HG03064 (cell line): ENCODE measurements around the gene LGALS4.
"Not testable (repeated sequence)": the region's sequence is repeated elsewhere in the genome, so short reads cannot be mapped to it uniquely, and the experiment has no call there.

Experiments
- ATAC-seq: cut with Tn5 transposase; IDR thresholded peaks from one replicate; pipeline ENCODE4 v1.9.1; 2021; ENCODE audit warnings: low read depth; ENCODE audit not compliant: unreplicated experiment

LGALS4 gene

DNA sequence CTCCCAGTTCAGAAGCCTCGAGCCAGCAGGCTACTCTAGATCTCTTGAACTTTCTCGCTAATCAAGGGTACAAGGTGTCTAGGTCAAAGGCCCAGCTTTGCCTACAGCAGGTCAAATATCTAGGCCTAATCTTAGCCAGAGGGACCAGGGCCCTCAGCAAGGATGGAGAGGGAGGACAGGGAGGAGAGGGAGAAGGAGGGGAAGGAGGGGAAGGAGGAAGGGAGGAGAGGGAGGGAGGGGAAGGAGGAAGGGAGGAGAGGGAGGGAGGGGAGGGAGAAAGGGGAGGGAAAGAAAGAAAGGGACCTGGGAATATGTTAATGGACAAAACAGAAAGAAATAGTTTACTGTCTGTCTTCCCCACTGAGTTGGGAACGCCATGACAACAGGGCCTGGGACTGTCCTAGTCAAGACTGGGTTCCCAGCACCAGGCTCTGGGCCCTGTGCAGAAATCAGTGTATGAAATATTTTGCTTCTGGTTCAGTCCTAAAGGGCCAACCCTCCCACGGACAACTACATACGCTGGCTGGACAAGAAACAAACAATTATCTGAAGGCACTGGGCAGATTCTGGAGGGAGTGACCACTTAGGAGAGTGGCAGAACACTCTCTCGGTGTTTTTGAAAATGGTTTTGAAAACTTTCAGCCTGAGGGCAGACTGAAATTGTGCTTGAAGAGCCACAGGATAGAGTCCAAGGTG lies 14.3 kb upstream of the LGALS4 start:
- no peak for ATAC-seq

DNA sequence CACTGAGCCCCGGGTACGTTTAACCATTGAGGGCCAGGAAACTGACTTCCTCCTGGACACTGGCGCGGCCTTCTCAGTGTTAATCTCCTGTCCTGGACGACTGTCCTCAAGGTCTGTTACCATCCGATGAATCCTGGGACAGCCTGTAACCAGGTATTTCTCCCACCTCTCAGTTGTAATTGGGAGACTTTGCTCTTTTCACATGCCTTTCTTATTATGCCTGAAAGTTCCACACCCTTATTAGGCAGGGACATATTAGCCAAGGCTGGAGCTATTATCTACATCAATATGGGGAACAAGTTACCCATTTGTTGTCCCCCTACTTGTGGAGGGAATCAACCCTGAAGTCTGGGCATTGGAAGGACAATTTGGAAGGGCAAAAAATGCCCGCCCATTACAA lies 13.2 kb upstream of the LGALS4 start:
- ATAC-seq: not testable (repeated sequence)

DNA sequence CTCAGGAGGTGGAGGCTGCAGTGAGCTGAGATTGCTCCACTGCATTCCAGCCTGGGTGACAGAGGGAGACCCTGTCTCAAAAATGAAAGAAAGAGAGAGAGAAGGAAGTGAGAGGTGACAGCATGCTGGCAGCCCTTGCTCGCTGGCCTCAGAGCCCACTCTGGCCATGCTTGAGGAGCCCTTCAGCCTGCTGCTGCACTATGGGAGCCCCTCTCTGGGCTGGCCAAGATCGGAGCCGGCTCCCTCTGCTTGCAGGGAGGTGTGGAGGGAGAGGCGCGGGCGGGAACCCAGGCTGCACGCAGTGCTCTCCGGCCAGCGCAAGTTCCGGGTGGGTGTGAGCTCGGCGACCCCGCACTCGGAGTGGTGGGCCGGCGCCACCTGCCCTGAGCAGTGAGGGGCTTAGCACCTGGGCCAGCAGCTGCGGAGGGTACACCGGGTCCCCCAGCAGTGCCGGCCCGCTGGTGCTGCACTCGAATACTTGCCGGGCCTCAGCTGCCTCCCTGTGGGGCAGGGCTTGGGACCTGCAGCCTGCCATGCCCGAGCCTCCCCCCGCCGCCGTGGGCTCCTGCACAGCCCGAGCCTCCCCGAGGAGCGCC lies 8.6 kb upstream of the LGALS4 start:
- not testable (repeated sequence) for ATAC-seq

DNA sequence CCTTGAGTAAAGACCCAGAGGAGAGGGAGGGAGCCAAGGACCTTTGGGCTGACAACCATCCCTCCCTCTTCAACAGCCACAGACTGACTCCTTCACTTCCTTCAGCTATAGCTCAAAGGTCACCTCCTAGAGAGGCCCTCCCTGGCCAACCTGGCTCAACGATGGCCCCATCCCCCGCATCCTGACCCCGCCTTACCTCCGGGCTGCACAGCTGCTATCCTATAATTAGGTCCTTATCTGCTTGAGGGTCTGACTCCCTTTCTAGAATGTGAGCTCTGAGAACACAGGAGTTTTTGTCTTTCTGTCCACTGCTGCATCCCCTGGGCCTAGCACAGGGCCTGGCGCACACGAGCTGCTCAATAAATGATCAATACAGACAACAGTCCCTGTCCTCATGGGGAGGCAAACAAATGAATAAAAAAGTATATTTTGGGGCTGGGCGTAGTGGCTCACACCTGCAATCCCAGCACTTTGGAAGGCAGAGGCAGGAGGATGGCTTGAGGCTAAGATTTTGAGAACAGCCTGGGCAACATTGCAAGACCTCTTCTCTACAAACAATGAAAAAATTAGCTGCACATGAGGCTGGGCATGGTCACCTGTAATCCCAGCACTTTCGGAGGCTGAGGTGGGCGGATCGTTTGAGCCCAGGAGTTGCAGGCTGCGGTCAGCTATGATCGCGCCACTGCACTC lies 6.6 kb upstream of the LGALS4 start:
- ATAC-seq: no peak

DNA sequence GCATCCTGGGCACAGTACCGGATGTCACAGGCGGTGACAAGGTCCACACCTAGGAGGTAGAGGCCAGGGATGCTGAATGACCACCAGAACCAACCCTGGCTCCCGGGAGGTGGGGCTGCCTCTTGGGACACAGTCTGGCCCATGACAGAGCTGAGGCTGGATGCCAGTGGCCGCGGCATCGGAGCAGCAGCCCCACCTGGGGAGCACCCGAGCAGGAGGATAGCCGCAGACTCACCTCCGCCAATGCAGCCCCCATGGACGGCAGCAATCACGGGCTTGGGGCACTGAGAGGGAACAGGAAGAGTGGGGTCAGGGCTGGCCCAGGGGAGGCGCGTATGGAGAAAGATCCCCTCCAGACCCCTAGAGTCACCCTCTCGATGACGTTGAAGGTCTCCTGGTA lies 4.3 kb upstream of the LGALS4 start:
- ATAC-seq: no peak

DNA sequence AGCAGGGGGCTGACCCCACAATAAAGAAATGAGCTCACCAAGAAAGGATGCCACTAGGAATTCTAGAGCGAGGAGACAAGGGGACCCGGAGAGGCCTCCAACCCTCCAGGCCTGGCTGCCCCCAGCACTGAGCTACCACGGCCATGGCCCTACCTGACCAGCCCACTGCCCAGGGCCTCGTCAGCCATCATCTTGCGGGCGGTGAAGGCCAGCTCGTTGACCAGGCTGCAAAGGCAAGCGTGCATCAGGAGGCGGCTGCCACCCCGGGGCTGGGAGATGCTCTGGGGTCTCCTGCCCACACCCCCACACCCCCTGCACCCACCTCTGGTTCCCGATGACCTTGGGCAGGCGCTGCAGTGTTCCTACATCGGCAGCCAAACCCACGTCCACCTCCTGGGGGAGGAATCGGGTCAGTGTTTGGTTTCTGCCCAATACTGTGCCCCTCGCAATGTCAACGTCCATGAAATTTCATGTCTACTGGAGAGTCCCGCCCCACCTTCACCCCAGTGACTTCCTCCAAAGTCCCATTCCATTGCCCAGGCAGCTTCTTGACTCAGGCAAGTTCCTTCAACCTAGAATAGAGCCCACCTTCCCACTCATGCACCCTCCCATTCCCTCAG lies 3.5 kb upstream of the LGALS4 start:
- ATAC-seq: no peak

DNA sequence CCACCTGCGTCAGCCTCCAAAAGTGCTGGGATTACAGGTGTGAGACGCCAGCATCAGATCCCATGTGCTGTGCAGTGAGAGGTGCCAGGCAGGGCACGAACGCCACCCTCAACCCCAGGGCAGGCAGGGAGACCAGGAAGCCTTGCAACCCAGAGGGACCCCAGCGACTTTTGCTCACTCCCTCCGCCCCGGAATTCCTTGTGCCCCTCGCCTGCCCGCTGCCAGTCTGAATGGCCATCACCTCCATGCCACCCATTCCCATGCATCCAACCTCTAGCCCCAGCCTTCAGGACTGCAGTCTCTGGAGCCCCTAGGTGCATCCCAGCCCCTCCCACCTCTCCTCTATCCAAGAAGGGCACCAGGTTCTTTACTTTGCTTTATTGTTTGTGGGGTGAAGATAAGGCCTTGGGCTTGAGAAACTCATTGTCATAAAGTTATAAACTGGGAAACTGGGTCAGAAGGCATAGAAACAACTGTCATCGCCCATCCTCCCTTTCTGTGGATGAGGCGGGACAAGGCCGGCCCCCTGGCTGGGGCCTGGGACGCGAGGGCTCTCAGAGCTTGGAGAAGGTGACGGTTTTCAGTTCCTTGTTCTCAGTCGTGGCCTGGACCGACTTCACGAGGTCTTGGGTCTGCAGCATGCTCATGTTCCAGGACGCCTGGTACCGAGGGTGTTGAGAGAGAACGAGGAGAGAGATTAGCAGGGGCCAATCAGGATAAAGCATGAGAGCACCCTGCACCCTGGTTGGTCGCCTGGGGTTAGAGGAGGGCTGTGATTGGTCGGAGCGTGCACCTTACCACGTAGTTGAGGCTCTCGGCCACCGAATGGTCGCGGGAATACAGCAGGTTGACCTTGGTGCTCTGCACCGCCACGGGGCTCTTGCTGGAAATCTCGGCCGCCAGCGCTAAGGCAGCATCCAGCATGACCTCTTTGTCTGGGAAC lies 2.6 kb upstream of the LGALS4 start:
- ATAC-seq: no peak

DNA sequence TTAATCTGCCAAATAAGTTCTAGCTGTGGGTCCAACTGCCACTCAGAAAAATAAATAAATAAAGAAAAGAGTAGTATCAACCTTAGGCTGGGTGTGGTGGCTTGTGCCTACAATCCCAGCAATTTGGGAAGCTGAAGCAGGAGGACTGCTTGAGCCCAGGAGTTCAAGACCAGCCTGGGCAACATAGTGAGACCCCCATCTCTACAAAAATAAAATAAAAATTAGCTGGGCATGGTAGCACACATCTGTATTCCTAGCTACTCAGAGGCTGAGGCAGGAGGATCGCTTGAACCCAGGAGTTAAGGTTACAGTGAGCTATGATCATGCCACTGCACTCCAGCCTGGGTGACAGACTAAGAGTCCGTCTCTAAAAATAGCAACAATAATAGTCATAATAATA lies 1.2 kb upstream of the LGALS4 start:
- ATAC-seq: not testable (repeated sequence)

DNA sequence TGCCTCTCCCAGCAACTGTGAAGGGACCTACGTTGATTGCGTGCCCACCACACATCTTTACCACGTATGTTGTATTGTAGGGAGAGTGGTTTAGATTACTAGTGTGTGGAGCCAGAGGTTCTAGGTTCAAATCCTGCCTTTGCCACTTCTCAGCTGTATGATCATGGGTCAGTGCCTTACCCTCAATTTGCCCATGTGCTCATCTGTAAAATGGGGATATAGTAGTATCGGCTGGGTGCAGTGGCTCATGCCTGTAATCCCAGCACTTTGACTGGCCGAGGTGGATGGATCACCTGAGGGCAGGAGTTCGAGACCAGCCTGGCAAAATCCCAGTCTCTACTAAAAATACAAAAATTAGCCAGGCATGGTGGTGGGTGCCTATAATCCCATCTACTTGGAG lies 578 bp upstream of the LGALS4 start:
- no peak for ATAC-seq

DNA sequence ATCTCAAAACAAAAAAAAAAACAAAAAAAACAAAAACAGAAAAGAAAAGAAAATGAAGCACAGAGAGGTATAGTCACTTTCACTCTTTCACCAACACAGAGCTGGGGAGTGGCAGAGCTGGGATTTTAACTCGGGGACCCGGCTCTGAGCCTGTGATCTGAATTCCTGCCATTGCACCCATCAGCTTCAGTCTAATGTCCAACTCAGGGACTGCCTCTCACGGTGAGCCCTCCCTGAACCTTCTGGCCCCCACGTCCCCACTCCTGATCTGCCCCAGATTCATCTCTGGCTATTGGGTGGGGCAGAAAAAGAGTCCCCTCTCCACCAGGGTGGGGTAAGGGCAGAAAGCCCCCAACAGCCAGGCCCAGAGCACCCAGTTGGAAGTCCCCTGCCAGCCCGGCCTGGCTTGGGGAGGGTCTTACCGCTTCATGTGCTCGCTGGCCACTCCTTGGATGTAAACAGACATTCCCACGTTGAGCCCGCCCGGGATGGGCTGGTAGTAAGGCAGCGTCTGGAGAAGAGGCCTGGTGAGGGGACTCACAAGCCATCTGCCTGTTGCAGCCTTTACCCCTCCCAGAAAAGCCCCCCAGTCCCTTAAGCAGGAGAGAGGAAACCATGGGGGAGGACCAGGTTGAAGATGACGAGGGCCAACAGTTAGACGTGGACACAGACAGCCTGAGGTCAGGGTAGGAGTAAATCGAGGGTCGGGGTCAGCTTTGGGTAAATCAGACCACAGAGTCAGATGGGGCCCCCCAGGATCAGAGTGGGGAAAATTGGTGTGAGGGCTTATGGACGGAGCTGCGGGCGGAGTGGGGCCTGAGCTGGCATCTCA lies 520 bp downstream of the LGALS4 start:
- ATAC-seq: no peak

DNA sequence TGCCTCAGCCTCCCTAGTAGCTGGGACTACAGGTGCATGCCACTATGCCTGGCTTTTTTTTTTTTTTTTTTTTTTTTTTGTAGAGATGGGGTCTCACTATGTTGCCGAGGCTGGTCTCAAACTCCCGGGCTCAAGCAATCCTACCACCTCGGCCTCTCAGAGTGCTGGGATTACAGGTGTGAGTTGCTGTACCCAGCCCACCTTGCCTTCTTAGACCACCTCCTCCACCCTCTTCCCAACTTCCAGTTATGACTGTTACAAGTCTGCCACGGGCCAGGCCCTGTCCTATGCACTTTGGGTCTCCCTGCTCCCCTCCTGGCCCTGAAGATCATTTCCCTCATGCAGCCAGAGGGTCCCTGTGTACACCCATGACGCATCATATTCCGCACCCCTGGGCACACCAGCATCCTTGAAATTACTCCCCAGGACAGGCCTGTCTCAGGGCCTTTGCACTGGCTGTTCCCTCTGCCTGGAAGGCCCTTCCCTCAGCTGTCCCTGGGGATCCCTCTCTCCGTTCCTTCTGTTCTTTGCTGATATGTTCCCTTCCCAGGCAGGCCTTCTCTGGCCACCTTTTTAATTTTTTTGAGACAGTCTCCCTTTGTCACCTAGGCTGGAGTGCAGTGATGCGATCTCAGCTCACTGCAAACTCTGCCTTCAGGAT lies 3.0 kb downstream of the LGALS4 start:
- ATAC-seq: no peak

DNA sequence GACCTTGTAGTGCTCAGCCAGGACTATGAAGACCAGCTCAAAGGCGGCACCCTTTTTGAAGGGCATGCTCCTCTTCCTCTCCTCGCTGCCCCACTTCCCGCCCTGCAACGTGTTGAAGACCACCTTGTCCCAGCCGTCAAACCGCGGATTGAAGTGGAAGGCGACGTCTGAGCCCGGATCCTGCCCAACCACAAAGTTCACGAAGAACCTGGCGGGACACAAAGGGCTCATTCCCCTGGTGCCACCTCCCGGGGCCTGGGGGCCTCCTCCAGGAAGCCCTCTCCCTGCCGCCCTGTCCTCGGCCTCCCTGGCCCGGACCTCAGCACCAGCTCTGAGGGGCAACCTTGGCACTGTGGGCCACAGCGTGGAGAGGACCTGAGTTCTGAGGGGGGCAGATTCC lies 4.0 kb downstream of the LGALS4 start:
- ATAC-seq: no peak

DNA sequence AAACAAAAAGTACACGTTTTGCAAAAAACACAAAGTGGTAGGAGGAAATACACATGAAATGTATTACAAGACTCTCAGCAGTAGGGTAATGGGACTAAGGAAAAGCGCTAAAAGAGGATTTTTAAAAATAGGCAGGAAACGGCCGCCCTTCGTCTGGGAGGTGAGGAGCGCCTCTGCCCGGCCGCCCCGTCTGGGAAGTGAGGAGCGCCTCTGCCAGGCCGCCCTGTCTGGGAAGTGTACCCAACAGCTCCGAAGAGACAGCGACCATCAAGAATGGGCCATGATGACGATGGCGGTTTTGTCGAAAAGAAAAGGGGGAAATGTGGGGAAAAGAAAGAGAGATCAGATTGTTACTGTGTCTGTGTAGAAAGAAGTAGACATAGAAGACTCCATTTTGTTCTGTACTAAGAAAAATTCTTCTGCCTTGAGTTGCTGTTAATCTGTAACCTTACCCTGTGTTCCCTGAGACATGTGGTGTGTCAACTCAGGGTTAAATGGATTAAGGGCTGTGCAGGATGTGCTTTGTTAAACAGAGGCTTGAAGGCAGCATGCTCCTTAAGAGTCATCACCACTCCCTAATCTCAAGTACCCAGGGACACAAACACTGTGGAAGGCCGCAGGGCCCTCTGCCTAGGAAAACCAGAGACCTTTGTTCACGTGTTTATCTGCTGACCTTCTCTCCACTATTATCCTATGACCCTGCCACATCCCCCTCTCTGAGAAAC lies 5.2 kb downstream of the LGALS4 start:
- not testable (repeated sequence) for ATAC-seq

DNA sequence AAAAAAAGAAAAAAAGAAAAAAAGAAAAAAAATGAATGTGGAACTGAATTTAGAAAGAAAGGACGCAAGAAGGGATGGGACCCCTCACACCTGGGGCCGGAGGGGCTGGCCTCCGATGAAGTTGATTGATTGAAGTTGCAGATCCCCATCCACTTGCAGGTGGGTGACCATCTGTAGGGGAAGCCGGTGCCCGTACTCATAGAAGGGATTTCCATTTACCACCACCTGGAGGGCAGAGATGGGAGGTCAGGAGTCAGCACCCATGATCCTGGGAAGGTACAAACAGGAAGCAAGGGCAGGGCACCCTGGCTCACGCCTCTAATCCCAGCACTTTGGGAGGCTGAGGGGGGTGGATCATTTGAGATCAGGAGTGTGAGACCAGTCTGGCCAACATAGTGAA lies 6.4 kb downstream of the LGALS4 start:
- no peak for ATAC-seq

DNA sequence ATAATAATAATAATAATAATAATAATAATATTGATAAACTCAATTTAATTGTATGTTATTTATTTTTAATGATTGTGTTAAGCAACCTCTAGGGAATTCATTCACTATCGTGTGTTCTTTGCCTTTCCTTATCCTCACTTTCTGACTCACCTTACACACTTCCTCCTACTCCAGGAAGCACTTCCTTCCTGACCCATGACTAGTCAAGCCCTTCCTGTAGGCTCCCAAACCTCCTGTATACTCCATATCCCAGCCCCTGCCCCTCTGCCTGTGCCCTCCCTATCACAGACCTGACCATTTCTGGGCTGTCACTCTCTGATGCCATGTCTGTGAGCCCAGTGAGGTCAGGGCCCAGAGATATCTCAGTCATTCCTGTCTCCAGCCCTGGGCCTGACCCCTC lies 7.6 kb downstream of the LGALS4 start:
- no peak for ATAC-seq

DNA sequence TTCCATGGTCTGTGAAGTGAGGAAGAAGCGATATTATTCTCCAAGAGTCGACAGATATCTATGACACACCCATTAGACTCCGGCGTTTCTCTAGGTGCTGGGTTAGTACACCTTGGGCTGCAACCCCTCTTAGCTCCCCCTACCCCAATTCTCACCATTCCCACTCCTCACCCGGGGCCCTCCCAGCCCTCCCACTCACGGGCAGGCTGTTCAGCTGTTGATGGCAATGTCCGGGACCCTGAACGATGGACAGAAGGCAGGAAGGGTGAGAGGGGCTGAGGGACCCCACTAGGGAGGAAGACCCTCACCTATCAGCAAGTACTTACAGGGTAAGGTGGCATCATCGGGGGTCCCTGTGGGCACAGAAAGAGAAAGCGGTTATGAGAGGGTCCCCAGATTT lies 9.2 kb downstream of the LGALS4 start:
- no peak for ATAC-seq

DNA sequence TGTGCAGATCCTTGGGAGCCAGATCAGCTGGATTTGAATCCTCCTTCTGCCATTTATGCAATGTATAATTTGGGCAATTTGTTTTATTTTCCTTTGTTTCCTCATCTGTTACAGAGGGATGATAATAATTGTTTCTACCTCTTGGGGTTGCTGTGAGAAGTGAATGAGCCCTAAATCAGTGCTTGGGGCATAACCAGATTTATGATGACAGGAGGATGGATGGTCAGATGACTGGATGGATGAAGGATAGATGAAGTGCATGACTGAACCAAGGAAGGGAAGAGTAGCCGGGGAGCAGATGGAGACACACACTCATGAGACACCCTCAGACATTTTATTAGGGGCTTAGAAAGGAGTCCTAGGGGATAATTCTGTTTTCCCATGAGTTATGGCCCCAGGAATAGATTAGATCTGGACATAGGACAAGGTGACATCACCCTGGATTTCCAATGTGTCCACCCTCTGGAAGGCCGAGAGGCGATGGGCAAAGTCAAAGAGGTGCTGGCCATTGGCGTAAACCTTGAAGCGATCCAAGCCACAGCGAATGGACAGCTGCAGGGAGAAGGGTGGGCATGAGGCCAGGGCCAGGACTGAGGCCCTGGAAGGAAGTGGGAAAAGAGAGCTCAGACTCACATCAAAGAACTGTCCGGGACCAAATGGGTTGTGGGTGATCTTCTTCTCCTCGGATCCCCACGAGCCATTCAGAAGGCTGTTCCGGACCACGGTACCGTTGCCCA lies 11.2 kb downstream of the LGALS4 start:
- no peak for ATAC-seq
